Measurements from ENCODE around the gene PAK2.
"Not testable (repeated sequence)": the region's sequence is repeated elsewhere in the genome, so short reads cannot be mapped to it uniquely, and the experiment has no call there.

The PAK2 gene

GRCh38 chr3:196790636-196791035 lies 51.0 kb downstream of the PAK2 start:
- no peak for DNase-seq

- DNase-seq: peak; percentile 73
Observed at GRCh38 chr3:196792771-196793170, 53.1 kb downstream of the PAK2 start.

- DNase-seq: peak; percentile 89
Observed at GRCh38 chr3:196793246-196793645, 53.6 kb downstream of the PAK2 start.

DNA sequence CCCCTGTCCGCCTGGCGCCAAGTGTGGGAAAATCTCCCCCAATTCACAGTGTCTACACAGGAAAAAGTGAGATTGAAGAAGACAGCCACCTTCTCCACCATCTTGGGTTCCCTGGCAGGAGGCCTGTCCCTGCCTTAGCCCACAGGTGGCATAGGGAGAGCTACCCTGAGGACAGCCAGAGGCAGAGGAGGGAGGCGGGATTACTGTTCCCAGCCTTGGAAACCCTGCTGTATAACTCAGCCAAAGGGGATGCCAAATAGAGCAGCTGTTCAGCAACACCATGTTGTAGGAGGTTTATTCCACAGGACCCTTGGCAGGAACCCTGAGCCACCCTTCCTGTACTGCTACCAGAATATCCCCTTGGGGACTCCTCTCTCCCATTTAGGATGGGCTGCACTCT lies 54.8 kb downstream of the PAK2 start:
- no peak for DNase-seq

- no peak for DNase-seq
Observed at GRCh38 chr3:196796317-196796716, 56.7 kb downstream of the PAK2 start.

- no peak for DNase-seq
Observed at GRCh38 chr3:196800742-196801434, 61.2 kb downstream of the PAK2 start.

DNA sequence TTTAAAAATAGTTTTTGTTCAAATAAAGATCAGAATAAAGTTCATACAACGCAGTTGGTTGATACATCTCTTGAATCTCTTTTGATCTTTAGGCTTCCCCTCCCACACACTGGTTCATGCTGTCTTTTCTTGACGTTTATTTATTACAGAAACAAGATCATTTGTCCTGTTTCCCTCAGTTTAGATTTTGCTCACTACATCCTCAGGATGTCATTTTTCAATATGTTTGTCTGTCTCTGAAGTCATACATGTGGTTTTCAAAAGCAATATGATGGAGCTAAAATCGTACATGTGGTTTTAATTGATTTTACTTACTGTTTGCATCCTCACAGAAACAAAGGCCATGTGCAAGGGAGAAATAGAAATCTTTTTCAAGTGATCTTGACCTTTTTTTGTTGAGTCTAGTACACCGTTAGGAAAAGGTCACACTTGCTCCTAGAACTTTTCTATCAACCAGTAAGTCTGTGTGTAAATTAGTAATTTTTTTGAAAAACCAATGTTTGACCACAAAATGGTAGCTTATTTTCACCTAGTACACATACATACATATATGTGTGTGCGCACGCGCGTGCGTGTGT lies 64.3 kb downstream of the PAK2 start:
- no peak for DNase-seq

GRCh38 chr3:196804773-196805172 lies 65.1 kb downstream of the PAK2 start:
- no peak for DNase-seq

GRCh38 chr3:196810963-196811581 lies 71.4 kb downstream of the PAK2 start:
- DNase-seq: no peak

GRCh38 chr3:196812853-196813252 lies 73.2 kb downstream of the PAK2 start:
- DNase-seq: no peak

DNA sequence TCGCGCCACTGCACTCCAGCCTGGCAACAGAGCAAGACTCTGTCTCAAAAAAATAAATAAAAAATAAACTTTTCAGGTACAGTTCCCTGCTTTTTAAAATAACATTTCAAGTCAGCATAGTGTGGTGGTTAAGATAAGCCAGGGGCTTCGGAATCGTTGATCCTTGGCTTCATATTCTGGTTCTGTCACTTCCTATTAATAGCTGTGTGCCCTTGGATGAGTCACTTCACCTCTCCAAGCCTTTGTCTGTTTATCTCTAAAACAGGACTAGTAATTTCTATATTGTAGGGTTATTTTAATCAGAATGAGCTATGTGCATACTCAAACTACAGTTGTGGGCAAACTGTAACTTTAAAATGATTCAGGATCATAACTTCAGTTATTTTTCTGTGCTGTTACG lies 74.2 kb downstream of the PAK2 start:
- no peak for DNase-seq

GRCh38 chr3:196821806-196822355 lies 82.2 kb downstream of the PAK2 start:
- no peak for DNase-seq

DNA sequence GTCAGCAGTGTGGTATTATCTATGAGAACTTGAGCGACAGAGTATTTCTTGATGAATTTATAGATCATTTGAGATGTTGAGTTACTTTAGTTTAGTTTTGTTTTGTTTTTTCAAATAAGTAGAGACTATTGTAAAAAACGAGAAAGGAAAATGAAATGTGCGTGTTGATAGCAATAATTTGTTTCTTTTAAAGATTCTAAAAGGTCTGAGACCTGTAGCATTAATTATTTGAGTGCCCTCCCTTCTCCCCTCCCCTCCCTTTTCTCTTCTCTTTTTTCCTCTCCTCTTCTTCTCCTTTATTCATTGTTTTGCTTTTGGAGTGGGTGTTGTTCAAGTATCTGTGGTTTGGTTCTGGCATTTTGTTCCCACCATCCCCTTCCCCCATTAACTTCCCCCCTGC lies 90.0 kb downstream of the PAK2 start:
- DNase-seq: not testable (repeated sequence)

DNA sequence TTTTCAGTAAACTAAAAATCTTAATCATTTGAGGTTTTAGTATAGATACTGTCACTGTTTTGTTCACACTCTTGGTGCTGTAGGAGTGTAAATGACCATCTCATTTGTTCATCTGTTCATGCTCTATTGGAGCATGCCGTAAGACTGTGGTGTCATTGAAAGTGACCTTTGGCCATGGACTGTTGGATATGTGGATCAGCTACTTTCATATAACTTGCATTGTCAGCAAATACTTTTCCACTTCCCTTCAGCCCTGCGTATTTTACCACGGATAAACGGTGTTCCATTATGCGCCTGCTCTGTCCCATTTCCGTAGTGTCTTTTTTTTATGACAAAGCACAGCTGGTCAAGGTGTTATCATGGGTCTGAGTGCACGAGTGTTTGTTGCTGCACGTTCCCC lies 95.4 kb downstream of the PAK2 start:
- no peak for DNase-seq

DNA sequence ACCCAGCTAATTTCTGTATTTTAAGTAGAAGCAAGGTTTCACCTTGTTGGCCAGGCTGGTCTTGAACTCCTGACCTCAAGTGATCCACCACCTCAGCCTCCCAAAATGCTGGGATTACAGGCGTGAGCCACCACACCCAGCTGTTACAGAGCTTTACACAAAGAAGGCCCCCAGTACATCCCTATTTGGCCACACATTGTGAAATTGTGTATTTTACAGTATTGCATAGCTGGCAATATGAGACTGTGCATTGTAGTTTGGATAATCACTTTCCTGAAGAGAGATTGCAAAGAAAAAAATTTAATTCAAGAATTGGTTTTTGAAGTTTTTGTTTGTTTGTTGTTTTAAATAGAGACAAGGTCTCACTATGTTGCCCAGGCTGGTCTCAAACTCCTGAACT lies 97.0 kb downstream of the PAK2 start:
- not testable (repeated sequence) for DNase-seq

GRCh38 chr3:196837819-196838420 lies 98.3 kb downstream of the PAK2 start:
- peak; percentile 69 for DNase-seq

GRCh38 chr3:196839351-196839750 lies 99.7 kb downstream of the PAK2 start:
- not testable (repeated sequence) for DNase-seq

DNA sequence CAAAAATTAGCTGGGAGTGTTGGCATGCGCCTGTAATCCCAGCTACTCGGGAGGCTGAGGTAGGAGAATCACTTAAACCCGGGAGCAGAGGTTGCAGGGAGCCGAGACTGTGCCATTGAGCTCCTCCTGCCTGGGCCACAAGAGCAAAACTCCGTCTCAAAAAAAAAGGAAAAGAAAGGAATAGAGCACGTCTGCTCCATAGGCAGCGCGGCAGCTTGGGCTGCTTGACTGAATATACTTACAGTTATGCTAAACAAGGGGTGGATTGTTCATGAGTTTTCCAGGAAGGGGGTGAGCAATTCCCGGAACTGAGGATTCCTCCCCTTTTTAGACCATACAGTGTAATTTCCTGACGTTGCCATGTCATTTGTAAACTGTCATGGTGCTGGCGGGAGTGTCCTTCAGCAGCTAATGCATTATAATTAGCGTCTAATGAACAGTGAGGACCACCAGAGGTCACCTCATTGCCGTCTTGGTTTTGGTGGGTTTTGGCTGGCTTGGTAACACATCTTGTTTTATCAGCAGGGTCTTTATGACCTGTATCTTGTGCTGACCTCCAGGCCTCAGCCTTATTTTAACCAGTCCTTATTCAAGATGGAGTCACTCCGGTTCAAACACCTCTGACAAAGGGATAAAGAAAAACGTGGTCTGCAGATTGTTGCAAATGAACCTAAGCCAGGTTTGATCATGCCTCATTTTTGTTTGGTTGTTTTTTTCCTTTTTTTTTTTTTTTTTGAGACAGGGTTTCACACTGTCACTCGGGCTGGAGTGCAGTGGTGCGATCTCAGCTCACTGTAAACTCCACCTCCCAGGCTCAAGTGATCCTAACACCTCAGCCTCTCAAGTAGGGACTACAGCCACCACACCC lies 103.1 kb downstream of the PAK2 start:
- no peak for DNase-seq

GRCh38 chr3:196843435-196844110 lies 103.9 kb downstream of the PAK2 start:
- peak; percentile 54 for DNase-seq

- DNase-seq: not testable (repeated sequence)
Observed at GRCh38 chr3:196844235-196845219, 104.9 kb downstream of the PAK2 start.

GRCh38 chr3:196848375-196848774 lies 108.7 kb downstream of the PAK2 start:
- DNase-seq: not testable (repeated sequence)

All from islet precursor cell (in vitro differentiated cells).